Right renal cortex interstitium (tissue), 3 donors: ENCODE measurements around the gene KBTBD3. TPM values are rescaled to one million over a fixed set of nuclear protein-coding genes. Genes with fewer than 3 reads are reported as not detected.
A peak's percentile ranks its signal among the peaks of the same experiment; 100 is the strongest.
"Not testable (repeated sequence)": the region's sequence is repeated elsewhere in the genome, so short reads cannot be mapped to it uniquely, and the experiment has no call there.

ENCODE experiments used
- DNase-seq, 3 donors: peaks; one replicate each; pipeline ENCODE4 v3.0.0-alpha.2; 2013; ENCODE audit warnings: low read depth in 3 of 3, low spot score in 2 of 3
- polyA plus RNA-seq, 3 donors: library from polyadenylated mRNA; unstranded; fragments of 120-200 nt; gene quantifications; one replicate each; pipeline ENCODE4 v1.2.1, GENCODE V29; 2013; ENCODE audit not compliant: insufficient read length in 3 of 3

Gene KBTBD3
- polyA plus RNA-seq, 3 donors = 11.8 to 13.8 (median 13.2) TPM

- no peak for DNase-seq
Measured at GRCh38 chr11:106061954-106062949, 14.9 kb downstream of the KBTBD3 start.

- DNase-seq = no peak
Measured at GRCh38 chr11:106061249-106061784, 15.8 kb downstream of the KBTBD3 start.

- DNase-seq = no peak
Measured at GRCh38 chr11:106059617-106060016, 17.5 kb downstream of the KBTBD3 start.

- not testable (repeated sequence) for DNase-seq
Measured at GRCh38 chr11:106058377-106058776, 18.8 kb downstream of the KBTBD3 start.

- no peak for DNase-seq
Measured at GRCh38 chr11:106051103-106051502, 26.0 kb downstream of the KBTBD3 start.

GRCh38 chr11:106049727-106050476, 27.2 kb downstream of the KBTBD3 start:
- no peak for DNase-seq

GRCh38 chr11:106047631-106048030, 29.5 kb downstream of the KBTBD3 start:
- no peak for DNase-seq

- DNase-seq = no peak
Measured at GRCh38 chr11:106043540-106043939, 33.6 kb downstream of the KBTBD3 start.

- DNase-seq = no peak
Measured at GRCh38 chr11:106032861-106033260, 44.3 kb downstream of the KBTBD3 start.

GRCh38 chr11:106031936-106032335, 45.2 kb downstream of the KBTBD3 start:
- no peak for DNase-seq

GRCh38 chr11:106031202-106031810, 45.8 kb downstream of the KBTBD3 start:
- no peak for DNase-seq

- no peak for DNase-seq
Measured at GRCh38 chr11:106030609-106031008, 46.5 kb downstream of the KBTBD3 start.

GRCh38 chr11:106022795-106023275, 54.3 kb downstream of the KBTBD3 start:
- no peak for DNase-seq

- peak; percentile 97 to 98 (median 98) for DNase-seq
Measured at GRCh38 chr11:106021967-106022794, 55.0 kb downstream of the KBTBD3 start, which contains the start of gene MSANTD4. TSS of gene MSANTD4 (minus strand) at chr11:106022240. CDS start at chr11:106010917, 11,323 bp downstream.

GRCh38 chr11:106021181-106021966, 55.8 kb downstream of the KBTBD3 start:
- DNase-seq = peak in 1 of 3 donors; percentile 23

GRCh38 chr11:106017093-106017492, 60.1 kb downstream of the KBTBD3 start:
- DNase-seq = no peak

- no peak for DNase-seq
Measured at GRCh38 chr11:106015066-106015465, 62.1 kb downstream of the KBTBD3 start.

- DNase-seq = no peak
Measured at GRCh38 chr11:106014620-106015019, 62.5 kb downstream of the KBTBD3 start.

- no peak for DNase-seq
Measured at GRCh38 chr11:106014035-106014434, 63.1 kb downstream of the KBTBD3 start.
